Stimulated activated CD8-positive, alpha-beta memory T cell treated with anti-CD3 and anti-CD28 coated beads, Interleukin-15, amount 100 ng/mL, for 48 hours (primary cell): ENCODE data around the gene PLPP1.
"Not testable (repeated sequence)": the region's sequence is repeated elsewhere in the genome, so short reads cannot be mapped to it uniquely, and the experiment has no call there.

Source experiments
- DNase-seq, 2 donors: peaks; one replicate each; pipeline ENCODE4 v3.0.0-alpha.2; 2020; ENCODE audit warnings: low read depth in 2 of 2

Gene PLPP1

GRCh38 chr5:55546947-55547346 is 12.2 kb upstream of the PLPP1 start:
- DNase-seq = no peak

- no peak for DNase-seq
These were observed 9.6 kb upstream of the PLPP1 start for GRCh38 chr5:55544341-55544740.

GRCh38 chr5:55541056-55541635 is 6.4 kb upstream of the PLPP1 start:
- DNase-seq = no peak

GRCh38 chr5:55540525-55540924 is 5.8 kb upstream of the PLPP1 start:
- DNase-seq = no peak

- no peak for DNase-seq
These were observed 5.3 kb upstream of the PLPP1 start for GRCh38 chr5:55540024-55540423.

GRCh38 chr5:55538661-55539060 is 3.9 kb upstream of the PLPP1 start:
- DNase-seq = no peak

GRCh38 chr5:55537315-55537714 is 2.6 kb upstream of the PLPP1 start:
- DNase-seq = not testable (repeated sequence)

GRCh38 chr5:55535199-55535905 is 588 bp upstream of the PLPP1 start:
- DNase-seq = no peak

- peak in 1 of 2 donors; percentile 32 for DNase-seq
These were observed 986 bp downstream of the PLPP1 start for GRCh38 chr5:55533521-55534435.

- no peak for DNase-seq
These were observed 4.1 kb downstream of the PLPP1 start for GRCh38 chr5:55530669-55531068.

GRCh38 chr5:55524816-55525215 is 9.9 kb downstream of the PLPP1 start:
- no peak for DNase-seq

- no peak for DNase-seq
These were observed 11.5 kb downstream of the PLPP1 start for GRCh38 chr5:55523293-55523692.

- no peak for DNase-seq
These were observed 12.9 kb downstream of the PLPP1 start for GRCh38 chr5:55521881-55522280.

GRCh38 chr5:55520117-55520839 is 14.5 kb downstream of the PLPP1 start:
- no peak for DNase-seq

- DNase-seq = no peak
These were observed 15.9 kb downstream of the PLPP1 start for GRCh38 chr5:55518831-55519390.

GRCh38 chr5:55517804-55518203 is 17.0 kb downstream of the PLPP1 start:
- no peak for DNase-seq

- DNase-seq = no peak
These were observed 23.8 kb downstream of the PLPP1 start for GRCh38 chr5:55511010-55511409.

- no peak for DNase-seq
These were observed 24.3 kb downstream of the PLPP1 start for GRCh38 chr5:55510523-55510880.

GRCh38 chr5:55509796-55510522 is 24.8 kb downstream of the PLPP1 start:
- no peak for DNase-seq

- no peak for DNase-seq
These were observed 25.7 kb downstream of the PLPP1 start for GRCh38 chr5:55509097-55509496.

- no peak for DNase-seq
These were observed 27.2 kb downstream of the PLPP1 start for GRCh38 chr5:55507574-55507973.
